ENCODE measurements around the gene TPRKB.
"Not testable (repeated sequence)": the region's sequence is repeated elsewhere in the genome, so short reads cannot be mapped to it uniquely, and the experiment has no call there.

TPRKB gene

GRCh38 chr2:73759904-73760303, 22.8 kb upstream of the TPRKB start:
- no peak for TF ChIP-seq CTCF (IDR thresholded peaks at IDR 0.05; ENCODE audit: low read depth, low read length)
- DNase-seq (ENCODE audit: low read depth, low spot score), result no peak
- in situ Hi-C loops (cut with HindIII; ENCODE audit: low sequenced_read_pairs), result no loop called here
- H3K4me3 ChIP-seq (ENCODE audit: low read depth, low read length), result no peak overlapping the region

GRCh38 chr2:73759285-73759764, 22.2 kb upstream of the TPRKB start:
- no peak overlapping the region for H3K4me3 ChIP-seq (ENCODE audit: low read depth, low read length)
- in situ Hi-C loops (cut with HindIII; ENCODE audit: low sequenced_read_pairs), result no loop called here
- no peak for DNase-seq (ENCODE audit: low read depth, low spot score)
- TF ChIP-seq CTCF (IDR thresholded peaks at IDR 0.05; ENCODE audit: low read depth, low read length), result no peak

GRCh38 chr2:73754332-73754731, 17.2 kb upstream of the TPRKB start:
- in situ Hi-C loops (cut with HindIII; ENCODE audit: low sequenced_read_pairs); DNase-seq (ENCODE audit: low read depth, low spot score); H3K4me3 ChIP-seq (ENCODE audit: low read depth, low read length): not testable (repeated sequence)

GRCh38 chr2:73749314-73749713, 12.2 kb upstream of the TPRKB start:
- H3K4me3 ChIP-seq (ENCODE audit: low read depth, low read length), result no peak overlapping the region
- no peak for TF ChIP-seq CTCF (IDR thresholded peaks at IDR 0.05; ENCODE audit: low read depth, low read length)
- in situ Hi-C loops (cut with HindIII; ENCODE audit: low sequenced_read_pairs), result no loop called here
- no peak for DNase-seq (ENCODE audit: low read depth, low spot score)

GRCh38 chr2:73746877-73747208, 9.7 kb upstream of the TPRKB start:
- no peak for DNase-seq (ENCODE audit: low read depth, low spot score)
- TF ChIP-seq CTCF (IDR thresholded peaks at IDR 0.05; ENCODE audit: low read depth, low read length), result no peak
- no peak overlapping the region for H3K4me3 ChIP-seq (ENCODE audit: low read depth, low read length)
- in situ Hi-C loops (cut with HindIII; ENCODE audit: low sequenced_read_pairs), result no loop called here

- in situ Hi-C loops (cut with HindIII; ENCODE audit: low sequenced_read_pairs), result no loop called here
Measured at GRCh38 chr2:73746015-73746876, 9.1 kb upstream of the TPRKB start.

More at GRCh38 chr2:73746015-73746876, 9.1 kb upstream of the TPRKB start:
- no peak for TF ChIP-seq CTCF (IDR thresholded peaks at IDR 0.05; ENCODE audit: low read depth, low read length)
- H3K4me3 ChIP-seq (ENCODE audit: low read depth, low read length), result no peak overlapping the region
- no peak for DNase-seq (ENCODE audit: low read depth, low spot score)
